ENCODE data around the gene SNAPC1.

DNA sequence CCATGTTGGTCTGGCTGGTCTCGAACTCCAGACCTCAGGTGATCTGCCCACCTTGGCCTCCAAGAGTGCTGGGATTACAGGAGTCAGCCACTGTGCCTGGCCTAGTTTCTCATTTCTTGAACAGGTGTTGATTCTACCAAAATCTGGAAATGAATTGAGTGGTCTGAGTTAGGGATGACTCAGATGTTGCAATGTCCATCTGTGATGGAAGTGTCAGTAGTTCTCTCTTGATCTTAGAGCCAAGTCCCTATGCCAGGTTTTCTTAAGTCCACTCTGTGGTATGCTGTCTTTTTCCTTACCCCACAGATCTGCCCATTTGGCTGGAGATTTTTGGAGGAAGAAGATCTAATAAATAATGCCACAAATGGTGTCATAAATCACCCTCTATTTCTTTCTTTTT, 12.6 kb downstream of the SNAPC1 start:
- TF ChIP-seq, protein P1, sequence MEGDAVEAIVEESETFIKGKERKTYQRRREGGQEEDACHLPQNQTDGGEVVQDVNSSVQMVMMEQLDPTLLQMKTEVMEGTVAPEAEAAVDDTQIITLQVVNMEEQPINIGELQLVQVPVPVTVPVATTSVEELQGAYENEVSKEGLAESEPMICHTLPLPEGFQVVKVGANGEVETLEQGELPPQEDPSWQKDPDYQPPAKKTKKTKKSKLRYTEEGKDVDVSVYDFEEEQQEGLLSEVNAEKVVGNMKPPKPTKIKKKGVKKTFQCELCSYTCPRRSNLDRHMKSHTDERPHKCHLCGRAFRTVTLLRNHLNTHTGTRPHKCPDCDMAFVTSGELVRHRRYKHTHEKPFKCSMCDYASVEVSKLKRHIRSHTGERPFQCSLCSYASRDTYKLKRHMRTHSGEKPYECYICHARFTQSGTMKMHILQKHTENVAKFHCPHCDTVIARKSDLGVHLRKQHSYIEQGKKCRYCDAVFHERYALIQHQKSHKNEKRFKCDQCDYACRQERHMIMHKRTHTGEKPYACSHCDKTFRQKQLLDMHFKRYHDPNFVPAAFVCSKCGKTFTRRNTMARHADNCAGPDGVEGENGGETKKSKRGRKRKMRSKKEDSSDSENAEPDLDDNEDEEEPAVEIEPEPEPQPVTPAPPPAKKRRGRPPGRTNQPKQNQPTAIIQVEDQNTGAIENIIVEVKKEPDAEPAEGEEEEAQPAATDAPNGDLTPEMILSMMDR (IDR thresholded peaks at IDR 0.05) = no peak
- no peak for TF ChIP-seq POLR2A (IDR thresholded peaks at IDR 0.05)

Measured in heart left ventricle (tissue), 13 donors.